Kasumi-1 (cell line): ENCODE measurements around the gene IL36RN.
"Not testable (repeated sequence)": the region's sequence is repeated elsewhere in the genome, so short reads cannot be mapped to it uniquely, and the experiment has no call there.

Source experiments
- DNase-seq, 2 experiments: peaks; one replicate each; lab custom pipeline; 2025; lab: John Stamatoyannopoulos, UW

IL36RN gene

DNA sequence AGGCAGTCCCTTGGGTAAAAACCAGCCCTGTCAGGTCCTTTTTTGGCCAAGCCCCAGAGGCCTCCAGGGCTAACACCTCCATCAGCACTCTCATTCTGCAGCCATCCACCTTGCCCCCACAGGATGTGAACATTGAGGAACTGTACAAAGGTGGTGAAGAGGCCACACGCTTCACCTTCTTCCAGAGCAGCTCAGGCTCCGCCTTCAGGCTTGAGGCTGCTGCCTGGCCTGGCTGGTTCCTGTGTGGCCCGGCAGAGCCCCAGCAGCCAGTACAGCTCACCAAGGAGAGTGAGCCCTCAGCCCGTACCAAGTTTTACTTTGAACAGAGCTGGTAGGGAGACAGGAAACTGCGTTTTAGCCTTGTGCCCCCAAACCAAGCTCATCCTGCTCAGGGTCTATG is 16.0 kb downstream of the IL36RN start:
- no peak for DNase-seq

DNA sequence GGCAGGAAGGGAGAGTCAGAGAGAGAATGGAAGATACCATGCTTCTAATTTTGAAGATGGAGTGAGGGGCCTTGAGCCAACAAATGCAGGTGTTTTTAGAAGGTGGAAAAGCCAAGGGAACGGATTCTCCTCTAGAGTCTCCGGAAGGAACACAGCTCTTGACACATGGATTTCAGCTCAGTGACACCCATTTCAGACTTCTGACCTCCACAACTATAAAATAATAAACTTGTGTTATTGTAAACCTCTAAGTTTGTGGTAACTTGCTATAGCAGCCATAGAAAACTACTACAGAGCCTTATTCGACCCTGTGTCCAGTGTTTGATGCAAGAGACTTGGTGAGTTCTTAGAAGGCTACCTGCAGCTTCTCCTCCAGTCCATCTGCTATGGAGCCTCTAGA is 16.6 kb downstream of the IL36RN start:
- DNase-seq = no peak

DNA sequence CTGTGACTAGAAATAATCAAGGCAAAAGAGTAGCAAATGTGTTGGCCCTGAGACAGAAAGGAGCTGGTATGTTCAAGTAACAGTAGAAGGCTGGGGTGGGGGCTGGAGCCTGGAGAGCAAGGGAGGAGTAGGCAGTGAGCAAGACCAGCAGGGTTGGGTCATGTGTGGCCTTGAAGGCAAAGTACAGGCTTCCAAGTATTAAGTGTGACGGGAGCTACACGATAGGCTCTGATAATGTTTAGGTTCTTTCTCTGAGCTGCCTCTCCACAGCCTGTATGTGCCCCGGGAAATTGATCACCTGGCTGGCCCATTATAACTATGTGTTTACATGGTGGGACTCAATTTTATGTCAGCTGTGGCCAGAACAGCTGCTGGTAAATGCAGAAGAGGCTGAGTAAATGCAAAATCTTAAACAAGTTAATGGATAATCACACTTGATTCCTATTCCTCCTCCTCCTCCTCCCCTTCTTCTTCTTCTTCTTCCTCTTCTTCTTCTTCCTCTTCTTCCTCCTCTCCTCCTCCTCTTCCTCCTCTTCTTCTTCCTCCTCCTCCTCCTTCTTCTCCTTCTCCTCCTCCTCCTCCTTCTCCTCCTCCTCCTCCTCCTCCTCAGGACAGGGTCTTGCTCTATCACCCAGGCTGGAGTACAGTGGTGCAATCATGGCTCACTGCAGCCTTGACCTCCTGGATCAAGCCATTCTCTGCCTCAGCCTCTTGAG is 18.1 kb downstream of the IL36RN start:
- no peak for DNase-seq

DNA sequence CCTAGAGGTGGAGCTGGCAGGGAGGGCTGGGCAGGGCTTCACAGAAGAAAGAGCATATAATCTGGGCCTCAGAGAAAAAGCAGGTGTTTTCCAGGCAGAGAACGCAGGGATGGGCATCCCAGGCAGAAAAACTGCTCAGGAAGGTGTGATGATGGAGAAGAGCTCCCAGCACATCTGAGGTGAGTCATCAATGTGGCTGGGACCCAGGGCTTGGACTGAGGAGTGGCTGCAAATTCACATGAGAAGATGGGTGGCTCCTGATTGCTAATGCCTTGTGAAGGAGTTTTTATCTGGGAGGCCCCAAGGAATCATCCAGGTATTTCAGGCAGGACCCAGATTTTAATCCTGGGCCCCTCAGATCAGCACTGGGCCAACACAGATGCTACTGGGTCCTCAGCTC is 18.9 kb downstream of the IL36RN start:
- DNase-seq = no peak

DNA sequence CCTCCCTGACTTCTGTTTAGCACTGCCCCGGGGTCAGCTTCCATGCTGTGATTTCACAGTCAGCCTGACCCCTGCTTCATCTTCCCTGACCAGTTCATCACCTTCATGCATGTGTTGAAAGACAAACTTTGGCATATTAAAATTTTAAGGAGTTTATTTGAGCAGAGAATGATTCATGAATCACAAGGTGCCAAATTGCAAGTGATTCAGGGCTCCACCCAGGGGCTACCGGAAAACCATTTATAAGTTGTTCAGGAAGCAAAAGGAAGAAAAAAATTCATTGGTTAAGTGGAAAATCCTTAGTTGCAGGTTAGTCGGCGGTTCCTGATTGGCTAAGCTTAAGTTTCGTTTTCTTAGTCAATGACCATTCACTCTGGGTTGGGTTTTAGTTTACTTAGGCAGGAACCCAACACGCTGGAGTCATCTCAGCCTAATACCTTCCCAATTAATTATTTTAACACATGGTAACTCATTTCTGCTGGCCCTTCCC is 19.4 kb downstream of the IL36RN start:
- no peak for DNase-seq

DNA sequence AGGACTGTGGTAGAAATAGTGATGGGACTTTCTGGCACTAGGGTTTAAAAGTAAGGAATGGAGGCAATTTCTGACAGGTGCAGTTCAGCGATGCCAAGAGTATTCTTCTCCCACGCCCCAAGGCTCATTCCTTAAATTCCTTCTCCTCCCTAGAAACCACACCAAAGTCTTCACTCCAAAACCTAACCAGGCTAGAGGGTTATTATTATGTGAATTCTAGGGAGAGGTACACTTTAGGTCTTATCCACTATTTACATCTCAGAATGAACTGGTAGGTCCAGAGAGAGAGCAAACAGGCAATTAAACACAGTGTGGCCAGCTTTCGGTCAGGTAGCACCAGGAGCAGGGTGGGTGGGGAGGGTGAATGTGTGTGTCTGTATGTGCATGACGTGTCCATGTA is 20.1 kb downstream of the IL36RN start:
- no peak for DNase-seq

DNA sequence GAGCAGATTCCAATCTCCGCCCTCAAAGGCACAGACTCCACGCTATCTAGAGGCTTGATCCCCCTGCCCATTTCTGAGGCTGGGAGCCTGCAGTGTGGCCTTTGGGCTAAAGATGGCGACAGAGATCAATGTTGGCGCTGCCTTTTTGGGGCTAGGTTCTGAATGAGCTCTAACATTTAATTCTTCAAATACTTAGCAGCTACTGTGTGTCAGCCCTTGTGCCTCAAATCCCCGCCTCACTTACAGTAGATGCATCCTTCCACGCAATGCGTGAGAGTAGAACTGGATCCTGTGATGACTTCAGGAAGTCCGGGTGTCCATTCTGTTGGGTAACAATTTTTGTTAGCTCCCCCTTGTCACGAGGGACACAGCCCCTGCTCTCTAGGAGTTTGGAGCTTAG is 21.1 kb downstream of the IL36RN start:
- DNase-seq = peak; percentile 51 to 65

DNA sequence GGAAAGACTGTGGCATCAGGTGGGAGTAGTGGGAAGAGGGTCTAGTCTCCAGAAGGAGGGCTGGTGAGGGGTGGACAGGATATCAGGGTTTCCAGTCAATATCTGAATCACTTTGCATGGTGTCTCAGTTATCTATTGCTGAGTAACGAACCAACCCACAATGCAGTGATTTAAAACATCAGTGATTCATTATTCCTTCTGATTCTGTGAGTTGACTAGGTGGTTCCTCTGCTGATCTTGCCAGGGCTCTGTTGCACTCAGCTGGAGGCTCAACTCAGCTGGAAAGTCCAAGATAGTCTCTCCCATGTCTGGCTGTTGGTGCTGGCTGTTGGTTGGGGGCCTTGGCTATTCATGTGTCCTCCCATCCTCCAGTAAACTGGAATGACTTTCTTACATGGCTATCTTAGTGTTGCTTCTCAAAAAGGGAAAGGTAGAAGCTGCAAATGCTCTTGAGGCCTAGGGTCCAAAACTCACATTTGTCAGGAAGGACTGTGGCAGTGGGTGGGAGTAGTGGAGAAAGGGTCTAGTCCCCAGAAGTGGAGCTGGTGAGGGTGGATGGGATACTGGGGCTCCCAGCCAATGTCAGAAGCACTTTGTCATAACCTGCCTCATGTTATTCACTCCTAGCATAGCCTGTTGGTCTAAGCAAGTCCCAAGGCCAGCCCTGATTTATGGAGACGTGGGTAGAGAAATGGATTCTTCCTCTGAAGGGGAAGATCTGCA is 22.7 kb downstream of the IL36RN start:
- DNase-seq = no peak

DNA sequence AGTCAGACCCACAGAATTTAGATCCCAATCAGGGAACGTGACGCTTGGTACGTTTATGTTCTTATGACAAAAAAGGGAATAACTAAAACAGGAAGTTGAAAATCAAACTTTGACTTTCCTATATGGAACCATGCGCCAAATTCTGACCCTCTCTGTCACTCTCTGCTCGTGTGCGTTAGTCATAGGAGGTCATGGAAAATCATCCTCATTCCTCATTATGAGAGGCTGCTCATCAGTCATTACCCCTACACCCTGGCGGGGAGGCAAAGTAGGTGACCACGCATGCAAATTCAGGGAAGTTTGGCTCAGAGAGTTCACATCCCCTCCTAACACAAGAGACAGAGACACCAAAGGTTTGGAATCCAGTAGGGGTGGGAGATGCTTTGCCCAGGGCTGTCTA is 24.3 kb downstream of the IL36RN start:
- DNase-seq = no peak

DNA sequence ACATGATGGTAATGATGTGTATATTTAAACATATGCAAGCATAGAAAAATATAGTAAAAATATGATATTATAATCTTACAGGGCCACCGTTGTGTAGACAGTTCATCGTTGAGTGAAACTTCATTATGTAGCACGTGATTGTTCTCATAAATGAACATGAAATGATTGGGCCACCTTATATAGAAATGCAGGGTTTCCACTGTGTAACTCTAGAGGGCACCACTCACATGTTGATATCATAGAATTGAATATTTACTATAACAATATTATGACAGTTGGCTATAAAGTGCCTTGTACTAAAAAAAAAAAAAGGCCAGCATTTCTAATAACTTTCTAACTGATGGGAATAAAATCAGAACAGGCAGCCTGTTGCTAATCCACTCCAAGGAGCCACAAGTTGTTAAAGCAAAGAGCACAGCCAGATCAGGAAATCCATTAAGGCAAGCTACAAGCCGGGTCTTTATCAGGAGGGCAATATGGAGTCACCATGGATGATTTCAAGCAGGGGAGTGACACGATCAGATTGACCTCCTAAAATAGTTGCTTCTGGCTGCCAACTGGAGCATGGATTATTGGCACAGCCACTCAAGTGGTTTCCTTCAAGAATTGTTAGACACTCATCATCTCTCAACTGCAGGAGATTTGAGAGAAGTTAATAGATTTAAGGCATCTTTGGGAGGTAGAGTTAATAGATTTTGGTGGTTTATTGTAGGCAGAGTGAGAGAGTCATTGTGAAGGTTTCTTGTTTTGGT is 25.4 kb downstream of the IL36RN start:
- peak; percentile 55 to 75 for DNase-seq

DNA sequence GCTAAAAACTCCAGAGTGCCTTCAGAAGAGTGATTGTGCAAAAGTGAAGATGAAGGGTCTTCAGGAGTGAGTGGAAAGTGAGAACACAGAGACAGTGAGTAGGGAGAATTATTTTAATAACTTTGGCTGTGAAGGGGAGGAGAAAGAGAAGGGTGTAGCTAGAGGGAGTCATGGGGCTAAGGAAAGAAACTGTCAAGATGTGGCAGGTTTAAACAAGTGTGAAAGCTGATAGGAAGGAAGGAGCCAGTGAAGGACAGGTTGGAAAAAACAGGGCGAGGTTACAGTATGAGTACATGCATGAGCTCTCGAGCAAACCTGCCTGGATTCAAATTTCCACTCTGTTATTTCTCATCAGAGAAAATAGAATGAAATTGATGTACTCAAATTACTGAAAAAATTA is 26.5 kb downstream of the IL36RN start:
- no peak for DNase-seq

DNA sequence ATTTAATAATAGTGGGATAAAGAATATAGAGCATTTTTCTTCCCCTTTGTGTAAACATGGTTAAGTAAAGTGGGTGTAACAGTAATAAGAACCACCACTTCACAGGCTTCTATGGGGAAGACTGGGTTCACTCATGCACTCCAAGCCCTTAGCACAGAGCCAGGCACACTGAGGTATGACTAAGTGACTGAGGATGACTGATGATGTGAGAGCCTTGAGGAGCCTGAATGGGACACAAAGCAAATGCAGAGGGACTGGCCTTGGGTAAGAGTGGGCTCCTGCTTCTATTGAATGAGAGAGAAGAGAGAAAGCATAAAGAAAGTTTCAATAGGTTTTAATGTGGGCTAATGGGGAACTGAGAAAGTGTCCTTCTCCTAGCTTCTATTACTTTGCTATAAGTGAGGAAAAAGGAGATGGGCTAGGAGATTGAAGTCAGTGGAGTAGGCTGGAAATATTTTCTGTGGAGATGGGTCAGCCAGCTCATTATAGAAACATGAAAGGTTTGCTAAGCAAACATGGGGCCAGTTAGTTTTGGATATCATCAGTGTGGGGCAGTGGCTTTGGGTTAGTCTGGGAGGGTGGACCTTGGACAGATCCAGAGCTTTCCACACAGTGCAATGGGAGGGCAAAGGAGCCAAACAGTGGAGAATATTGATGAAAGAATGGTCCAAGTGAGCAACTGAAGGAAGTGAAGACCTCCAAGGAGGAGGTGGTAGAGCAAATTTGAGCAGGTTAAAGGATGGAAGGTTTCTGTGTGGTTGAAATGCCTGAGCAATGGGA is 29.4 kb downstream of the IL36RN start:
- no peak for DNase-seq

DNA sequence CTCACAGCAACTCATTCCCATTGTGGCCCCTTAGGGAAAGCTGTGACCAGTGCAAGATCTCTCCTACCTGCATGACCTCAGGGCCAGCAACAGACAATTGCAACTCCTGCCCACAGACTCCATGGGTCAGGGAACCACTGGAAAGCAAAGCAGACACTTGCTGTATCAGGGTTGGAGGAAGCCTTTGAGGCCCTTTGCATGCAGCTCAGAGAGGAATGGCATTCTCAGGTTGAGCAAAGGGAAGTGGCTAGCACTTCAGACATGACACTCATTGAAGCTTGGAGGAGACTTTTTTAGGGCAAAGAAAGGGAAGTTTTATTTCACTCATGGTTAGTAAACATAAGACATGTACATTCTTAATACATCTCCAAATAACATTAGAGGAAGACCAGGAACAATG is 30.9 kb downstream of the IL36RN start:
- peak; percentile 48 to 58 for DNase-seq

DNA sequence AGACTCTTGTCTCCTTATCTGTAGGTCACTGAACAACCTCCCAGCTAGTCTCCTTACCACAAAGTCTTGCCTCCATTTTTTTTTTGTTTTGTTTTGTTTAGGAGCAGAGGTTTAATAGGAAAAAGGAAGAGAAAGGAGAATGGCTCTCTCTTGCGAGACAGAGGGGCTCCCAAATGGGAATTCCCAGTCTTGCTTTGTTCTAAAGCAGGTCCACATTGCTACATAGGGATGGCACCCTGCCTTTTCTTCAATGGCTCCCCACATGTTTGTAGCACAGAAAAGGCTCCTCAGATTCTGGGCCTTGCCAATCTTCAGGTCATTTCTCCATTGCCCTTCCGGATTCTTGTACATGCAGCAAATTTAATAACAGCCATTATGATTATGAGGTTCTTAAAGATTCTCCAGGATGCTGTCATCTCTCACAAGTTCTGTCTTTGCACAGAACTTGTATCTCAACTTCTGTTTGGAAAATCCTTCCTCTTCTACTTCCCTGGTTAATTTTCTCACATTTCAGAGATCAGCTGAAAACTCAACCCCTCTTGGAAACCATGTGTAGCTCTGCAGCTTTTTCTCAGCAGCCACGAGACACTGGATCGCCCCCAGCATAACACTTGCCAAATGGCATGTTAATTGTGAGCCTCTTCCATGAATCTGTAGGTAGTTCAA is 32.4 kb downstream of the IL36RN start:
- no peak for DNase-seq

DNA sequence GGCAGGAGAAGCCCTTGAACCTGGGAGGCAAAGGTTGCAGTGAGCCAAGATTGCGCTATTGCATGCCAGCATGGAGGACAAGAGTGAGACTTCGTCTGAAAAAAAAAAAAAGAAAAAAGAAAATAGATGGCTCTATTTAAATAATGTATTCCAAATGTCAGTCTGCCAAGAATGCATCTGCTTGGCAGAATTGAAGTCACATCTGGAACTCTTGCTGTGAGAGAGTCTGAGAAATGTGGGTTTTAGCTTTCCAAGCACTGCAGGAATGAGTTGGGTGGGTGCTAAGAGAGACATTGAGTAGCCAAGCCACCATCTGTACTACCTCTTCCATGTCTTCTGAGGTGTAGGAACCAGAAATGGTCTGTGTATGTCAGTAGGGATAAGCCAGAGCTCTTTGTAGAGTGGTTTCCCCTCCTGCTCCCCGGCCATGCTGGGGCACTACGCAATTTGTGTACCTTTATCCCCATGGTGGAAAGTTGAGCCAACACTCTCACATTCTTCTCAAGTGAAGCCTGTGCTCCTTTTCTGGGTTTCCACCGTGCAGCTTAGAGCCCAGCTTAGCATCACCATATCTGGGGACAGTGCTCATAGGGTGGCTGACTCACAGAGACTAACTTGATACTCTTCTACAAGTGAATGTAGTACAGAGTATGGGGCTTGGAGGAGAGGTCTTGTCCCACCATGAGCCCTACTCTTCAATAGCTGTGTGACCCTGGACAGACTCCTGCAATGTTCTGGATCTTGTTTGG is 34.0 kb downstream of the IL36RN start:
- DNase-seq = no peak

DNA sequence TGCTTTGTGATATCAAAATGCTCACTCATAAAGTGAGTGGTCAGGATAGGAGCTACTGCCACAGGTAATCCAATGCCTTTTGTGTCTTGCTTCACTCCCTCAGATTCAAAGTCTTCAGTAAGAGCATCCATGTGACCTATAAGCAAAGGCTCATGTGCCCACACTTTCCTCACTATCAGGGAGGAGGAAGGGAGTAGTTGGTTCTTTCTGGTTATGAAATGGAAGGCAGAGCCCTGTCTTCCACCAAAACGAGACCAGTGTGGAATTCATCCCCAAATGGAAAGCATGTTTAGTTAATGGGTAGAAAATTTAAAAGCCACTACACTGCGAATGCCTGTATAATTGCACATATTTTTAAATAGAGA is 34.6 kb downstream of the IL36RN start:
- DNase-seq = no peak

DNA sequence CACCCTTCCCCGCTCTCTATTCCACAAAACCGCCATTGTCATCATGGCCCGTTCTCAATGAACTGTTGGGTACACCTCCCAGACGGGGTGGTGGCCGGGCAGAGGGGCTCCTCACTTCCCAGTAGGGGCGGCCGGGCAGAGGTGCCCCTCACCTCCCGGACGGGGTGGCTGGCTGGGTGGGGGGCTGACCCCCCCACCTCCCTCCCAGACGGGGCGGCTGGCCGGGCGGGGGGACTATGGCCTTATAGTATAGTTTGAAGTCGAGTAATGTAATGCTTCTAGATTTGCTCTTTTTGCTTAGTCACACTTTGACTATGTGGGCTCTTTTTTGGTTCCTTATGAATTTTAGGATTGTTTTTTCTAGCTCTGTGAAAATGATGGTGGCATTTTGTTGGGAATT is 37.3 kb downstream of the IL36RN start:
- DNase-seq = not testable (repeated sequence)

DNA sequence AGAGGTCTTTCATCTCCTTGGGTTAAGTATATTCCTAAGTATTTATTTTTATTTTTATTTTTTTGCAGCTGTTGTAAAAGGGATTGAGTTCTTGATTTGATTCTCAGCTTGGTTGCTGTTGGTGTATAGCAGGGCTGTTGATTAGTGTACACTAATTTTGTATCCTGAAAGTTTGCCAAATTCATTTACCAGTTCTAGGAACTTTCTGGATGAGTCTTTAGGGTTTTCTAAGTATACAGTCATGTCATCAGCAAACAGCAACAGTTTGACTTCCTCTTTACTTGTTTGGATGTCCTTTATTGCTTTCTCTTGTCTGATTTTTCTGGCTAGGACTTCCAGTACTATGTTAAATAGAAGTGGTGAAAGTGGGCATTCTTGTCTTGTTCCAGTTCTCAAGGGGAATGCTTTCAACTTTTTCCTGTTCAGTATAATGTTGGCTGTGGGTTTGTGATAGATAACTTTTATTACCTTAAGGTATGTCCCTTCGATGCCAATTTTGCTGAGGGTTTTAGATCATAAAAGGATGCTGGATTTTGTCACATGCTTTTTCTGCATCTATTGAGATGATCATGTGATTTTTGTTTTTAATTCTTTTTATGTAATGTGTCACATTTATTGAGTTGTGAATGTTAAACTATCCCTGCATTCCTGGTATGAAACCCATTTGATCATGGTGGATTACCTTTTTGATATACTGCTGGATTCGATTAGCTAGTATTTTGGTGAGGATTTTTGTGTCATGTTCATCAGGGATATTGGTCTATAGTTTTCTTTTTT is 38.0 kb downstream of the IL36RN start:
- DNase-seq = not testable (repeated sequence)

DNA sequence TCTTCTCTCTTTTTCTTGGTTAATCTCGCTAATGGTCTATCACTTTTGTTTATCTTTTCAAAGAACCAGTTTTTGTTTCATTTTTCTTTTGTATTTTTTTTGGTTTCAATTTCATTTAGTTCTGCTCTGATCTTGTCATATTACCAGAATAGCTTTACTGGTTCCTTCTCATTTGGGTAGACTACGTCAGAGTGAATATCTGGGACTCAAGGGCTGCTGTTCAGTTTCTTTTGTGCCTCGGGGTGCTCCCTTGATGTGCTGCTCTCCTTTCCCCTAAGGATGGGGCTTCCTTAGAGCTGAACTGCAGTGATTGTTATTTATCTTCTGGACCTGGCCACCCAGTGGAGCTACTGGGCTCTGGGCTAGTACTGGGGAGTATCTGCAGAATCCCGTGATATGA is 39.0 kb downstream of the IL36RN start:
- DNase-seq = no peak

DNA sequence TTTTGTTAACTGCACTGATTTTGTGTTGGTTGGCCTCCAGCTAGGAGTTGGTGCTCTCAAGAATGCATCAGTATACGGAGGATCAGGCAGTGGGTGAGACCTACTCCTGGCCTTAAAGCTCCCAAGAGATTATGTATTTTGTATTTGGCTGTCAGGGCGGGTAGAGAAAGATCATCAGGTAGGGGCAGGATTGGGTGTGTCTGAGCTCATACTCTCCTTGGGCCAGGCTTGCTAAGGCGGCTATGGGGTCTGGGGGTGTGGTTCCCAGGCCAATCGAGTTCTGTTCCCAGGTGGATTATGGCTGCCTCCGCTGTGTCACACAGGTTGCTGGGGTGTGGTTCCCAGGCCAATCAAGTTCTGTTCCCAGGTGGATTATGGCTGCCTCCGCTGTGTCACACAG is 39.5 kb downstream of the IL36RN start:
- DNase-seq = no peak
